CMK (cell line): Measurements from ENCODE around the gene TMEM126A.

Source experiments
- DNase-seq: peaks from one replicate; pipeline ENCODE4 v3.0.0-alpha.2; 2010; ENCODE audit warnings: low read depth

The TMEM126A gene

GRCh38 chr11:85695546-85695945 is 47.8 kb downstream of the TMEM126A start:
- no peak for DNase-seq

- DNase-seq = no peak
These were observed 50.0 kb downstream of the TMEM126A start for GRCh38 chr11:85697747-85698146.

- no peak for DNase-seq
These were observed 50.4 kb downstream of the TMEM126A start for GRCh38 chr11:85698195-85698594.

- no peak for DNase-seq
These were observed 52.4 kb downstream of the TMEM126A start for GRCh38 chr11:85699957-85700741.

- DNase-seq = no peak
These were observed 57.2 kb downstream of the TMEM126A start for GRCh38 chr11:85704967-85705366.

- no peak for DNase-seq
These were observed 58.0 kb downstream of the TMEM126A start for GRCh38 chr11:85705800-85706199.
